Measurements from ENCODE around the gene GAL3ST2.

GRCh38 chr2:241774419-241775222 lies 2.0 kb upstream of the GAL3ST2 start:
- TF ChIP-seq CTCF (conservative IDR thresholded peaks at IDR 0.05; ENCODE audit: low read length) (no peak), EZH2phosphoT487 (IDR thresholded peaks at IDR 0.05; ENCODE audit: borderline replicate concordance, low read depth, low read length) (no peak)
